SH-SY5Y (cell line): ENCODE measurements around the gene PROM1.

Experiments used
- GATA2 ChIP-seq: IDR thresholded peaks from 2 replicates; pipeline ENCODE4 v1.6.1; 2011; ENCODE audit warnings: mild to moderate bottlenecking, low read depth, low read length
- GATA3 ChIP-seq: IDR thresholded peaks from 2 replicates; pipeline ENCODE4 v1.6.1; 2011; ENCODE audit warnings: low read depth, mild to moderate bottlenecking, low read length, moderate library complexity

DNA sequence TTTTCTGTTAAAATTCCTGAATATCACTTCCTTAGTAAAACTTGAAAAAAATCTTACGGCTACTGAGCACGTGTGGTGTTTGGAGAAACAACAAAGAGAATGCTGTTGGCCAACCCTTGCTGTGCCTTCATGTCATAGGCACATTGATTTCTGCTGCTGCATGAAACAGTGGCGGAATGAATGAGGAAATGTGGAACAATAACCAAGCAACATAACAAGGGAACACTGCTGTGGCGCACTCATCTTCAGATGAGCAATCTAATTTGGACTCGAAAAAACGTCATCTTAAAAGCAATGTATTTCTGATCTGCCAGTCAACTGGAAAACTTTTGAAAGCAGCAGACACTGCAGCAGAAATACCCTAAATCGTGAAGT lies 51.4 kb downstream of the PROM1 start:
- TF ChIP-seq GATA2 (no peak), GATA3 (no peak)
